Mesothelial cell of epicardium (in vitro differentiated cells): ENCODE measurements around the gene TXLNB. TPM values are rescaled to one million over a fixed set of nuclear protein-coding genes. Genes with fewer than 3 reads are reported as not detected.

ENCODE experiments used
- DNase-seq, 2 experiments: peaks; one replicate each; pipeline ENCODE4 v3.0.0; 2021; ENCODE audit warnings: low spot score in 2 of 2; ENCODE audit not compliant: unreplicated experiment in 2 of 2
- H3K27ac Mint-ChIP-seq: 2 replicates; pipeline ENCODE4 v1.8.0; 2021; ENCODE audit warnings: mixed read lengths
- H3K27me3 Mint-ChIP-seq: 2 replicates; pipeline ENCODE4 v1.8.0; 2021; ENCODE audit warnings: low read depth, mixed read lengths
- H3K36me3 Mint-ChIP-seq: 2 replicates; pipeline ENCODE4 v1.8.0; 2021; ENCODE audit warnings: mixed read lengths
- H3K4me1 Mint-ChIP-seq: 2 replicates; pipeline ENCODE4 v1.8.0; 2021; ENCODE audit warnings: mixed read lengths
- H3K4me3 Mint-ChIP-seq: 2 replicates; pipeline ENCODE4 v1.8.0; 2021; ENCODE audit warnings: mild to moderate bottlenecking, moderate library complexity, mixed read lengths
- H3K9me3 Mint-ChIP-seq: 2 replicates; pipeline ENCODE4 v1.8.0; 2021; ENCODE audit warnings: mixed read lengths
- total RNA-seq: library from RNA; stranded (reverse); gene quantifications from 3 replicates; pipeline ENCODE4 v1.2.1, GENCODE V29; 2021
- TF ChIP-seq, protein P1 (sequence below): fragments of 200-600 bp; sonication (generic); IDR thresholded peaks from one replicate; pipeline ENCODE4 v1.5.0; 2021; ENCODE audit warnings: antibody characterized with exemption; ENCODE audit not compliant: unreplicated experiment

The TXLNB gene
- total RNA-seq, 1 donor from 2014 or later: 0.67 TPM

DNA sequence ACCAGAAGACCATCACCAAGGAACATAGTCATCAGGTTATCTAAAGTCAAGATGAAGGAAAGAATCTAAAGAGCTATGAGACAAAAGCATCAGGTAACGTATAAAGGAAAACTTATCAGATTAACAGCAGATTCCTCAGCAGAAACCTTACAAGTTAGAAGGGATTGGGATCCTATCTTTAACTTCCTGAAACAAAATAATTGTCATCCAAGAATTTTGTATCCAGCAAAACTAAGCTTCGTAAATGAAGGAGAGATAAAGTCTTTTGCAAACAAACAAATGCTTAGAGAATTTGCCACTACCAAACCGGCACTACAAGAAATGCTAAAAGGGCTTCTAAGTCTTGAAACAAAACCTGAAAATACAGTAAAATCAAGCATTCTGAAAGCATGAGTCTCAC lies 86.0 kb downstream of the TXLNB start:
- peaks cover 57% of the 10 kb centered on the region for H3K9me3 Mint-ChIP-seq
- H3K4me3 Mint-ChIP-seq: no peak overlapping the region
- TF ChIP-seq, protein P1, sequence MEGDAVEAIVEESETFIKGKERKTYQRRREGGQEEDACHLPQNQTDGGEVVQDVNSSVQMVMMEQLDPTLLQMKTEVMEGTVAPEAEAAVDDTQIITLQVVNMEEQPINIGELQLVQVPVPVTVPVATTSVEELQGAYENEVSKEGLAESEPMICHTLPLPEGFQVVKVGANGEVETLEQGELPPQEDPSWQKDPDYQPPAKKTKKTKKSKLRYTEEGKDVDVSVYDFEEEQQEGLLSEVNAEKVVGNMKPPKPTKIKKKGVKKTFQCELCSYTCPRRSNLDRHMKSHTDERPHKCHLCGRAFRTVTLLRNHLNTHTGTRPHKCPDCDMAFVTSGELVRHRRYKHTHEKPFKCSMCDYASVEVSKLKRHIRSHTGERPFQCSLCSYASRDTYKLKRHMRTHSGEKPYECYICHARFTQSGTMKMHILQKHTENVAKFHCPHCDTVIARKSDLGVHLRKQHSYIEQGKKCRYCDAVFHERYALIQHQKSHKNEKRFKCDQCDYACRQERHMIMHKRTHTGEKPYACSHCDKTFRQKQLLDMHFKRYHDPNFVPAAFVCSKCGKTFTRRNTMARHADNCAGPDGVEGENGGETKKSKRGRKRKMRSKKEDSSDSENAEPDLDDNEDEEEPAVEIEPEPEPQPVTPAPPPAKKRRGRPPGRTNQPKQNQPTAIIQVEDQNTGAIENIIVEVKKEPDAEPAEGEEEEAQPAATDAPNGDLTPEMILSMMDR: no peak
- no peaks in the 10 kb centered on the region for H3K4me1 Mint-ChIP-seq
- no peak overlapping the region for H3K27ac Mint-ChIP-seq
- no peak for DNase-seq
- peaks cover 8% of the 10 kb centered on the region for H3K36me3 Mint-ChIP-seq
- no peaks in the 10 kb centered on the region for H3K27me3 Mint-ChIP-seq

DNA sequence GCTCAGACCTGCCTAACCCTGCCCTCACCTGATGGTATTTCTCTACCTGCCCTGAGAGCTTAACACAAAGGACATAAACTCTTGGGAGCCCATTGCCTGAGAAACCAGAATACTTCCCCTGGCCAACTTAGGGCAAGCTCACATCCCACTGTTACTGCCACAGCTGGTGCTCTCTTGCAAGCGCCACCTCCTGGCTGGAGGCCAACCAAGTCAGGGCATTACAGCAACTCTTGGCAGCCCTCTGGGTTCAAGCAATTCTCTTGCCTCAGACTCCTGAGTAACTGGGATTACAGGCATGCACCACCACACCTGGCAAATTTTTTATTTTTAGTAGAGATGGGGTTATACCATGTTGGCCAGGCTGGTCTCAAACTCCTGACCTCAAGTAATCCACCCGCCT lies 86.8 kb downstream of the TXLNB start:
- TF ChIP-seq, protein P1: no peak
- Mint-ChIP-seq H3K36me3 (peaks cover 8% of the 10 kb centered on the region), H3K9me3 (peaks cover 52% of the 10 kb centered on the region), H3K4me3 (no peak overlapping the region), H3K27me3 (no peaks in the 10 kb centered on the region), H3K27ac (no peak overlapping the region), H3K4me1 (no peaks in the 10 kb centered on the region)
- DNase-seq: no peak

DNA sequence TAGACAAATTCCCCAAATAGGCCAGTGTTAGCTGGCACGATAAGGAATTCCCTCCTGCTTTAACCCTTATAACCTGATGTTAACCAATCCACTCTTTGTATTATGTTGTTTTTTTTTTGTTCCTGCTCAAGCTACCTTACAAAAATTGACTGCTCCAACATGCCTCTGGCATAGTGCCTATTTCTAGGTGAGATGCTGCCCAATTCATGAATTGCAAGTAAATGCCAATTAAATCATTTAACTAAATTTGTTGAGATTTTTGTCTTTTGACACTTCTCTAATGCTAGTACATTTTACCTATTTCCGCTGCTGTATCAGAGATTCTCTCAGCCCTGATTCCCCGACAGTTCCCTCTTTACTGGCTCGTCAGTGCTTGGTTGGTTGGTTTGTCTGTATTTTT lies 90.4 kb downstream of the TXLNB start:
- no peak for DNase-seq
- TF ChIP-seq, protein P1: no peak
- Mint-ChIP-seq H3K4me3 (no peak overlapping the region), H3K27me3 (no peaks in the 10 kb centered on the region), H3K27ac (no peak overlapping the region), H3K4me1 (no peaks in the 10 kb centered on the region), H3K9me3 (peaks cover 19% of the 10 kb centered on the region), H3K36me3 (peaks cover 5% of the 10 kb centered on the region)

DNA sequence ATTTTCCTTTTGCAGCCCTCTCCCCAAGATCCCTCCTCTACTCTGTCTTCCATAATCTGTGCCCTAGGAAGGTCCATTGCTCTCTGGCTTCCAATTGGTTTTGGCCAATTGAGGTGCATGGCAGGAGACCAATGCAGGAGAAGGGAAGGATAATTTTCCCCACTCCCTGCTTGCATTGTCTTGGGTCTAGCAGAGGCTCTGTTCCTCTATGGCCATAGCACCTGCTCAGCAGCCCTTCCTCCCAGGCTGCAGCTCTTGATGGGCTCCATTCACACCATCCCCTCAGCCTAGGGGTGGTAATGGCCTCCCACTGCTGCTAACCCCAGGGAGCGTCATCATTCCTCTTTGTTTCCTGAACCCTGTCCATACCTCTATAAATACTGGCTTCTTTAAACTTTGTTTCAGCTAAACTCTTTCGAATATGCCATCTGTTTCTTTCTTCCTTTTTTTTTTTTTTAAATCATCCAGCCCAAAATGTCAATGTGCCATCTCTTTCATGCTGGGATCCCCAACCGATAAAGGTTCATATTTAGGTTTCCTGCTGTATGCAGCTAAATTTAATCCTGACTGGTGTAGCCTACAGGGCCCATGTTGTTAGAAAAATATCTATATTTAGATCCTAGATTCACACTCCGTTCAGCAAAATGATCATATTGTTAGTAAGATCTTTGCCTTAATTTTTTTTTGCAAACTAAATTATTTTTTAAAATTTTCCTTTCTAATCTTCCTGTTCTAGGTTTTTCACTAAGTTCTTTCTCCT lies 93.1 kb downstream of the TXLNB start:
- H3K27me3 Mint-ChIP-seq: no peaks in the 10 kb centered on the region
- H3K27ac Mint-ChIP-seq: no peak overlapping the region
- DNase-seq: no peak
- peaks cover 14% of the 10 kb centered on the region for H3K4me1 Mint-ChIP-seq
- TF ChIP-seq, protein P1: no peak
- peaks cover 15% of the 10 kb centered on the region for H3K9me3 Mint-ChIP-seq
- H3K36me3 Mint-ChIP-seq: peaks cover 2% of the 10 kb centered on the region
- H3K4me3 Mint-ChIP-seq: no peak overlapping the region

DNA sequence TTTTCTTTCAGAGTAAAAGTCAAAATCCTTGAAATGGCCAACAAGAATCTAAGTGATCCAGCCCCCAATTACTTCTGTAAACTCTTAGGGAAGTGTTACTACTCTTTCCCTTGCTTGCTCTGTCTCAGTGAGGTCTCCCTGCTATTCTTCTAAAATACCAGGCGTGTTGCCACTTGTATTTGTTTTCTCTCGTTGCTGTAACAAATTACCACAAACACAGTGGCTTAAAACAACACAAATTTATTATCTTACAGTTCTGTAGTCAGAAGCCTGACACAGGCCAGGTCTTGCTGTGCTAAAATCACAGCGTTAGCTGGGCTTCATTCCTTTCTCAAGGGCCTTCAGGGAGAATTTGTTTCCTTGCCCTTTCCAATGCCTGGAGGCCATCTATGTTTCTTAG lies 97.1 kb downstream of the TXLNB start:
- Mint-ChIP-seq H3K27me3 (no peaks in the 10 kb centered on the region), H3K36me3 (peaks cover 2% of the 10 kb centered on the region), H3K4me3 (no peak overlapping the region), H3K4me1 (peaks cover 18% of the 10 kb centered on the region), H3K27ac (peak overlapping the region; percentile 0), H3K9me3 (peaks cover 10% of the 10 kb centered on the region)
- DNase-seq: no peak
- TF ChIP-seq, protein P1: no peak

Other genes starting within 250 kb of the TXLNB start
- 25.9 to 28.5 TPM (median 27.5 TPM) in 3 replicates for gene HECA, start 156.9 kb downstream of the TXLNB start, total RNA-seq
- 85.0 to 92.9 TPM (median 91.1 TPM) in 3 replicates for gene CITED2, start 82.7 kb upstream of the TXLNB start, total RNA-seq